Glomerular visceral epithelial cell (primary cell): ENCODE data around the gene ZNF574.

ENCODE experiments used
- DNase-seq: peaks from one replicate; pipeline ENCODE4 v3.0.0-alpha.2; 2016; ENCODE audit errors: extremely low spot score

ZNF574 gene

GRCh38 chr19:42125536-42125935 is 49.6 kb downstream of the ZNF574 start:
- no peak for DNase-seq

- DNase-seq: no peak
Measured at GRCh38 chr19:42126574-42126973, 50.6 kb downstream of the ZNF574 start.

GRCh38 chr19:42129399-42130253 is 53.7 kb downstream of the ZNF574 start:
- DNase-seq: no peak

- DNase-seq: no peak
Measured at GRCh38 chr19:42130254-42130573, 54.2 kb downstream of the ZNF574 start.
